Fibroblast of mammary gland (primary cell): ENCODE results near the gene BSDC1.
A peak's percentile ranks its signal among the peaks of the same experiment; 100 is the strongest.

Source experiments
- DNase-seq: peaks from one replicate; pipeline ENCODE4 v3.0.0-alpha.2; 2010; ENCODE audit warnings: low read depth
- H3K4me3 ChIP-seq: 2 replicates; pipeline ENCODE4 v1.5.1; 2011; ENCODE audit warnings: low read depth, mild to moderate bottlenecking, low read length, moderate library complexity; ENCODE audit not compliant: control insufficient read depth
- CTCF ChIP-seq: conservative IDR thresholded peaks from 2 replicates; pipeline ENCODE4 v1.5.1; 2011; ENCODE audit warnings: low read depth, low read length, inconsistent platforms; ENCODE audit not compliant: control insufficient read depth, insufficient read depth

BSDC1 gene

GRCh38 chr1:32364836-32365235 is 29.4 kb downstream of the BSDC1 start:
- no peak overlapping the region for H3K4me3 ChIP-seq
- DNase-seq = no peak
- TF ChIP-seq CTCF = no peak

- no peak for DNase-seq
- TF ChIP-seq CTCF = no peak
- H3K4me3 ChIP-seq = no peak overlapping the region
These were observed 30.5 kb downstream of the BSDC1 start for GRCh38 chr1:32363713-32364112.

GRCh38 chr1:32362474-32363313 is 31.5 kb downstream of the BSDC1 start, which contains the start of the genes FAM229A and TSSK3:
FAM229A (minus strand) TSS chr1:32362485; CDS start chr1:32362091, 394 bp downstream.
TSSK3 (plus strand) TSS chr1:32362539; CDS start chr1:32362702, 163 bp downstream.
- peak within 1 kb of the TSS; percentile 17 for H3K4me3 ChIP-seq
- DNase-seq = no peak
- no peak for TF ChIP-seq CTCF

- TF ChIP-seq CTCF = peak; percentile 12
- DNase-seq = peak; percentile 34
- H3K4me3 ChIP-seq = peak overlapping the region; percentile 17
These were observed 32.4 kb downstream of the BSDC1 start for GRCh38 chr1:32361674-32362473.

- no peak for TF ChIP-seq CTCF
- DNase-seq = no peak
- no peak overlapping the region for H3K4me3 ChIP-seq
These were observed 33.0 kb downstream of the BSDC1 start for GRCh38 chr1:32361308-32361673.

- no peak for TF ChIP-seq CTCF
- H3K4me3 ChIP-seq = no peak overlapping the region
- DNase-seq = no peak
These were observed 35.8 kb downstream of the BSDC1 start for GRCh38 chr1:32358435-32358834.
